GM19351 (cell line): Measurements from ENCODE around the gene ZNF853.
"Not testable (repeated sequence)": the region's sequence is repeated elsewhere in the genome, so short reads cannot be mapped to it uniquely, and the experiment has no call there.

ENCODE experiments used
- ATAC-seq: cut with Tn5 transposase; IDR thresholded peaks from one replicate; pipeline ENCODE4 v1.9.1; 2021; ENCODE audit warnings: mild to moderate bottlenecking, moderate library complexity; ENCODE audit not compliant: unreplicated experiment

Gene ZNF853

DNA sequence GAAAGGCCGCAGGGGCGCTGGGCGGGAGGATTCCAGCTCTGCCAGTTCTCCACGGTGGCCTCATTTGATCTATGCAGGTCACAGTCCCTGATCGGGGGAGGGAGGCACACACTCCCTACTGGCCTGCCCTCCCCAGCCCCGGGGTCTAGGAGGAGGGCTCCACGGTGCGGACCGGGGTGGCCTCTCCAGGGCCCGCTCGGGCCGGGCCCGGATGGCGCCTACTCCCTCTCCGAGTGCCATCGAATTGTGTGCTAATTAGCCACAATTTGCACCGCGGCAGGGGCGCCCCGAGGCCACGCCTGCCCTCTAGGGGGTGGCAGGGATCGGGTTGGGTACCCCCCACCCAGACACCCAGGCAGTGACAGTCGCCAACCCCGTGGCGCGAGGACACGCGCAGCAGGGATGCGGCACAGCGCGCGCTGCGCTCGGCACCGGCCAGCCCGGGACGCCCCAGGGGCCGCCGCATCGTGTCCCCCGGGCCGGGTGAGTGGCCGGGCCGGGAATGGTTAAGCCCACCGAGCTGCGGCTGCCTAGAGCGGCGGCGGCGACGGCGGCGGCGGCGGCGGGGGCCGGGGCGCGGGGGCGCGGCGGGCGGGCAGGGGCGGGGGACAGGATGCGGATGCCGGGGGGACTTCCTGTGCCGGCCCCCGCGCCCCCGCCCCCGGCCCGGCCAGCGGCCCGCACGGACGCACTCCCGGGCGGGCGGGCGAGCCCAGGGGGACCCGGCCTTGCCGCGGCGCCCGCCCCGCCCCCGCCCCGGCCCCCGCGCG, at the start of gene ZNF853:
TSS of gene ZNF853 (plus strand) at position 658 of the 770 bp plus-strand sequence. CDS start 565 bp downstream, outside the sequence.
- no peak for ATAC-seq

DNA sequence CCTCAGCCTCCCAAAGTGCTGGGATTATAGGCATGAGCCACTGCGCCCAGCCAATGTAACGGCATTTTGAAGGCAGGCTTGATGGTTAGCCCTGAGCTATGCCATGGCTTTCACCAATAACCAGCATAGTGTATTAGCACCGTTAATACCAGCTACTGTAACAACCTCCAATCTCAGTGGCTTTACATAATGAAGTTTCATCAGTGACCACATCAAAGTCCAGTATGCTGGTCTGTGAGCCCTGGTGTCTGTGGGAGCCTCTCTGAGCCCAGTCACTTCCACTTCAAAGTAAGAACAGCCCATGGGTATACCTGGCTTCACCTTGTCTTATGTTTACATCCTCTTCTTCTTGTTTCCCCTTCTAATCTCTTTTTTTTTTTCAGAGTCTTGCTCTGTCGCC, 49.8 kb upstream of the ZNF853 start:
- no peak for ATAC-seq

- no peak for ATAC-seq
Observed at GRCh38 chr7:6567886-6568285, 47.5 kb upstream of the ZNF853 start.

GRCh38 chr7:6571160-6571779, 44.1 kb upstream of the ZNF853 start:
- ATAC-seq, result no peak

DNA sequence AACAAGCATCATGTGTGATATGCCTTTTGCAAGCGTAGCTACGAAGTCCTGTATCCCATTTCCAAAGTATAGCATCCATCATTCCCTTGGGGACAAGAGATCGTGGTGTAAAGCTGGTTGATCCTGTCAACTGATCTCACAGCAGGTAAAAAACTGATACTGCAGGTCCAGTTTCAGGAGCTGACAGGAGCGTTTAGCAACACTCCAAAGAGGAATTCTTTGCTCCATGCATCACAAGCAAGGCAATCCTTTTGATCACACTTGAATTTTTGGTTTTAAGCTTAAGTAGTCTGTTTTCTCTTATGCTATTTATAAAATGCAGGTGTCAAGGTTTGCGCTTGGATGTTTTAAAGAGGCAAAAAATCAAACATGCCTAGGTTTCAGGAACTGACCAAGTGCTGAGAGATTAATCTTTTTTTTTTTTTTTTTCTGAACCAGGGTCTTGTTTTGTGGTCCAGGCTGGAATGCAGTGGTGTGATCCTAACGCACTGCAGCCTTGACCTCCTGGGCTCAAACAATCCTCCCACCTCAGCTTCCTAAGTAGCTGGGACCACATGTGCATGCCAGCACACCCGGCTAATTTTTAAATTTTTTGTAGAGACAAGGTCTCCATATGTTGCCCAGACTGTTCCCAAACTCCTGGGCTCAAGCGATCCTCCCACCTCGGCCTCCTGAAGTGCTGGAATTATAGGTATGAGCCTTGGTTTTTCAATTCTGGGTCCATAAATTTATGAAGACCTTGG, 40.0 kb upstream of the ZNF853 start:
- ATAC-seq, result no peak

GRCh38 chr7:6576024-6576866, 39.2 kb upstream of the ZNF853 start:
- ATAC-seq, result no peak

DNA sequence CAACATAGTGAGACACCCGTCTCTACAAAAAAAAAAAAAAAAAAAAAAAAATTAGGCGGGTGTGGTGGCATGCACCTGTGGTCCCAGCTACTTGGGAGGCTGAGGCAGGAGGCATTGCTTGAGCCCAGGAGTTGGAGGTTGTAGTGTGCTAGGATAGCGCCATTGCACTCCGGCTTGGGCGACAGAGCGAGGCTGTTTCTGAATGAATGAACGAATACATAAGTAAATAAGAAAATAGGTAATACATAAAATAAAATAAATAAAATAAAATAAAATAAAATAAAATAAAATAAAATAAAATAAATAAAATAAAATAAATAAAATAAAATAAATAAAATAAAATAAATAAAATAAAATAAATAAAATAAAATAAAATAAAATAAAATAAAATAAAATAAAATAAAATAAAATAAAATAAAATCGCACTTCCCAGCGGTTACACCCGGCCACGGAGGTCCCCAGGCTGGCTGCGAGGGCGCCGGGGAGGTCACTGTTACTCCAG, 38.5 kb upstream of the ZNF853 start:
- not testable (repeated sequence) for ATAC-seq

DNA sequence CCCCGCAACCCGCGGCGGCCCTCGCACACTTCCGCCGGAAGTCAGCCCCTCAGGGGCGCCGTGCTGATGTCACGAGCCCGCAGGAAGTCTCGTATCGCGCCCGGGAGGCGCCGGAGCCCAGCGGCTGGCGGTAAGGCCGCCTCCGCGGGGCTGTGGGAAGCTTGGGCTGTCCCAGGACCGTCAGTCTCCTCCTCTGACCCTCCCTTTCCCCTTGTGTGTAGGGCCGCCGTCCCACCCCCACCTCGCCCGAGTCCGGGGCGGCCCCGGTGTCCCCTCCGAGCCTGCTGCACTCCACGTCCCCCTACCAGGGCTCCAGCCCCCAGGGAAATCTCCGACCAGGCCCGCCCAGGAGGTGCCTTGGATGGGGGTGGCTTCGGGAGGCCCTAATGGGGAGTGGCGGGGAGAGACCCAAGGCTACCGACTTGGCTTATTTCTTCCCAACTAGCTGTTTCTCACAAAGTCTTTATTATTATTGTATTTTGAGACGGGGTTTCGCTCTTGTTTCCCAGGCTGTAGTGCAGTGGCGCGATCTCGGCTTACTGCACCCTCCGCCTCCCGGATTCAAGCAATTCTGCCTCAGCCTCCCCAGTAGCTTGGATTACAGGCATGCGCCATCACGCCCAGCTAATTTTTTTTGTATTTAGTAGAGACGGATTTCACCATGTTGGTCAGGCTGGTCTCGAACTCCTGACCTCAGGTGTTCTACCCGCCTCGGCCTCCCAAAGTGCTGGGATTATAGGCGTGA, 37.9 kb upstream of the ZNF853 start, which contains the start of gene ZDHHC4:
TSS of gene ZDHHC4 (plus strand) at position 86 of the 745 bp plus-strand sequence. CDS start 3,108 bp downstream, outside the sequence.
- ATAC-seq, result peak; percentile 94

DNA sequence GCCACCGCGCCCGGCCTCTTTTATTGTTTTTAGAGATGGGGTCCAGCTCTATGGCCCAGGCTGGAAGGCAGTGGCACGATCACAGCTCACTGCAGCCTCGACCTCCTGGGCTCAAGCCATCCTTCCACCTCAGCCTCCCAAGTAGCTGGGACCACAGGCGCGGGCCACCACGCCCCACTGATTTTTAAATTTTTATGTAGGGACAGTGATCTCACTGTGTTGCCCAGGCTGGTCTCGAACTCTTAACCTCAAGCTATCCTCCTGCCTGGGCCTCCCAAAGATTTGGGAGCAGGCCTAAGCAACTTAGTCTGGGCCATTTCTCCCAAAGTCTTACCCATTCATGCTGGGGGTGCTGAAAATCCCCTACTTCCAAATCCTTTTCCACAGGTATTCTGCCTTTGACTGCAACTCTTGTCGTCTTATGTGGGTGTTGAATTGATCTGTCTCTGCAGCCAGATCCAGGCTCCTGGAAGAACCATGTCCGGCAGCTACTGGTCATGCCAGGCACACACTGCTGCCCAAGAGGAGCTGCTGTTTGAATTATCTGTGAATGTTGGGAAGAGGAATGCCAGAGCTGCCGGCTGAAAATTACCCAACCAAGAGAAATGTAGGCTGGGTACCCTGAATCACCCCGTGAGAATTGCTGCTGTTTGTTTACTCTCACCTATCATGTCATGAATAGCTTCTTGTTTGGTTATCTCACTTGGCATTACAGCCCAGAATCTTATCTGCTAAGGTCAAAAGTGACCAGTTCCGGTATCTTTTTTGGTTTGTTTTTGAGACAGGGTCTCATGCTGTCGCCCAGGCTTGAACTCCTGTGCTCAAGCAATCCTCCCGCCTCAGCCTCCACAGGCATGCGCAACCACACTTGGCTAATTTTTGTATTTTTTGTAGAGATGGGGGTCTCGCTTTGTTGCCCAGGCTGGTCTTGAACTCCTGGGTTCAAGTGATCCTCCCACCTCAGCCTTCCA, 37.0 kb upstream of the ZNF853 start:
- no peak for ATAC-seq

DNA sequence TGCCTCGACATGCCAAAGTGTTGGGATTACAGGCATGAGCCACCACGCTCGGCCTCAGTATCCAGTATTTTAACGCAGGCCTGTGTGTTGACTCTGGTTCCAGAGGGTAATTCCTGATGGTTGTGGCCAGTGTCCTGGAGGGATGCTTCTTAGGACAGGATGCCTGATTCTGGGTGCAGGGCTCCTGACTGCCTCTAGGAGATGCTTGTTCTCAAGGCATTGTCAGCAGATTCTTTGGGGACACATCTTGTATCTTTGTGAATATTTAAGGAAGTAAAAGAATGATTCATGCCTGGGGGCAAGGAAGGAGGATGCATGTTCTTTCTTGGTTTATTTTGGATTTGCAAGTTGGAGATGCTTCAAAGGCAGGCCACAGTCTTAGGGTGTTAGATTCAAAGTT, 36.0 kb upstream of the ZNF853 start:
- ATAC-seq, result no peak

GRCh38 chr7:6585746-6586432, 29.5 kb upstream of the ZNF853 start:
- not testable (repeated sequence) for ATAC-seq

DNA sequence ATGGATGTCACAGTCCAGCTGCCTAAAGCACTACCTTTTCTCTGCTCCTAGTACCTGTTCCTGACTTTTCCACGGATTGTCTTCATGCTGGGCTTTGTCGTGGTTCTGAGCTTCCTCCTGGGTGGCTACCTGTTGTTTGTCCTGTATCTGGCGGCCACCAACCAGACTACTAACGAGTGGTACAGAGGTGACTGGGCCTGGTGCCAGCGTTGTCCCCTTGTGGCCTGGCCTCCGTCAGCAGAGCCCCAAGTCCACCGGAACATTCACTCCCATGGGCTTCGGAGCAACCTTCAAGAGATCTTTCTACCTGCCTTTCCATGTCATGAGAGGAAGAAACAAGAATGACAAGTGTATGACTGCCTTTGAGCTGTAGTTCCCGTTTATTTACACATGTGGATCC, 26.8 kb upstream of the ZNF853 start:
- ATAC-seq, result no peak

DNA sequence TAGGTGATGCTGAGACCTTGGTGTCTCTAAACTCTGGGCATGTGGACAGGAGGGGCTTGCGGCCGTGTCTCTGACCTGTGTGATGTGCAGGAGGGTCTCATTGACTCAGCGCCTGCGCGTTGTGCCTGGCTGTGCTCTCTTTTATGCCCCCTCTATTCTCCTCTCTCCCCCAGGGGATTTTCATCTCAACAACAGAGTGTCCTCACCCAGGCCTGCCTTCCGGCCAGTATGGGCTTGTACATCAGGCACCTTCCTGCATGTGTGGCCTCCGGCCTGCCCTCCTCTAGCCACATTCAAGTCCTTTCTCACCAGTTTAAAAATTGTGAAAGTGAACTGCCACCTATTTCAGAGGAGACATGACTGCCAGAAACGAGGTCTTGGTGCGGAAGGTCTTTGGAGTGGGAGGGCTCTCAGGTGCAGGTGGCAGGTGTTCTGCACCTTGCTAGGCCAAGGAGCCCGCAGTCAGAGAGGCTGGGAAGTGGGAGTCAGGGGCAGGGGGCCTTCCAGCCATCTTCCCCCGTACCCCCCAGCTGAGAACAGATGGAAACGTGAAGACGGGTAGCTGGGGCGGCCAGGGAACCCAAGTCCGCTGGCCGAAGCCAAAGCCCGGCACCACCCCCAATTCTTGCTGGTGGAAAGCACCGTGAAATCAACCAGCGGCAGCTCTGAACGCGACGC, 26.1 kb upstream of the ZNF853 start:
- ATAC-seq, result no peak

DNA sequence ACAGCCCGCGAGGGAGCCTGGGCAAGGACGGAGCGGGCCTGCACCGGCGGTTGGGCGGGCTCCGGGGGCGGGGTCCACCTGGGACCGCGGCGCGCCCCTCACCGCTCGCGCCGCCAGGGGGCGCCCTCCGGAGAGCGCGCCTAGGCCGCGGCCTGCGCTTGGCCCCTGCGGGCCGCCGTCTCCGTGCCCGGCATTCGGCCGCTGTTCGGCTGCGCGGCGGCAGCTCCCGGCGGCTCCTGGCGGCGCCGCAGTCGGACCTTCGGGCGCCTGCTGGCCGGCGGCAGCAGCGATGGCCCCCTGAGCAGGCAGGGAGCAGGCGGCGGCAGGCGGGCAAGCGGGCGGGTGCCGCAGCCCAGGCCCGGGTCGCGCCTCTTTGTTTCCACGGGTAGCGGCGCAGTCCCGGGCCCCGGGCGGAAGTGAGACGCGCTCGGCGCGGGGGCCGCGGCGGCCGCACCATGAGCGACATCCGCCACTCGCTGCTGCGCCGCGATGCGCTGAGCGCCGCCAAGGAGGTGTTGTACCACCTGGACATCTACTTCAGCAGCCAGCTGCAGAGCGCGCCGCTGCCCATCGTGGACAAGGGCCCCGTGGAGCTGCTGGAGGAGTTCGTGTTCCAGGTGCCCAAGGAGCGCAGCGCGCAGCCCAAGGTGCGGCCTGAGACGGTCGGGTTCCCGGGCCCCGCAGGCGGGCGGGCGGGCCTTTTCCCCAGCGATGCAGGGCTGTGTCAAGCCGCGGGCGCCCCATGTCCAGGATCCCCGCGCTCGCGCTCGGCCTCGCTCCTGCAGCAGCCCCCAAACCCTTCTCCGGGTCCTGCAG, 25.4 kb upstream of the ZNF853 start, which contains the start of gene INTS15:
TSS of gene INTS15 (plus strand) at position 193 of the 816 bp plus-strand sequence. CDS start at position 456, 263 bp downstream.
- peak; percentile 80 for ATAC-seq

- ATAC-seq, result peak; percentile 35
Observed at GRCh38 chr7:6590645-6591110, 24.7 kb upstream of the ZNF853 start.

GRCh38 chr7:6600093-6600492, 15.3 kb upstream of the ZNF853 start:
- ATAC-seq, result no peak
